Measurements from ENCODE around the gene KDM1A. TPM values are rescaled to one million over a fixed set of nuclear protein-coding genes. Genes with fewer than 3 reads are reported as not detected.

The KDM1A gene
- total RNA-seq, 4 donors from 2014 or later = 18.7 to 41.4 (median 29.3) TPM

DNA sequence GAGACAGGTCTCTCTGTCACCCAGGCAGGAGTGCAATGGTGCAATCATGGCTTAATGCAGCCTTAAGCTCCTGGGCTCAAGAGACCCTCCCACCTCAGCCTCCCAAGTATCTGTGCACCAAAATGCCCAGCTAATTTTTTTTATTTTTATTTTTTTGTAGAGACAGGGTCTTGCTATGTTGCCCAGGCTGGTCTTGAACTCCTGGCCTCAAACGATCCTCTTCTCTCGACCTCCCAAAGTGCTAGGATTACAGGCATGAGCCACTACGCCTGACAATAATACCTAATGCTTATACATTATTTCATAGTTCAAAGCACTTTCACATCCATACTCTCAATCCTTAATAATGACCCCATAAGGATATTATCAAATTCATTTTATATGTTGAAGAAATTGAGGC is 101.1 kb downstream of the KDM1A start:
- Histone ChIP-seq H3K27me3 (no peaks in the 10 kb centered on the region), H3K4me3 (no peak overlapping the region), H3K9me3 (no peaks in the 10 kb centered on the region), H3K4me1 (peaks cover 22 to 88% (median 56%) of the 10 kb centered on the region in 4 donors), H3K36me3 (no peaks in the 10 kb centered on the region), H3K27ac (peak overlapping the region in 3 of 4 donors; percentile 56 to 72 (median 67))
- TF ChIP-seq POLR2AphosphoS5 (IDR thresholded peaks at IDR 0.05) (no peak), POLR2A (IDR thresholded peaks at IDR 0.05) (no peak)
- no peak for DNase-seq
- in situ Hi-C loops (cut with MboI; ENCODE audit: low pct_ligation_motif_present in 1 of 4, low pct_unique_long_range_greater_than_20kb in 1 of 4, low sequenced_read_pairs in 3 of 4) = no loop called here
- intact Hi-C loops (cut with DNase I; ENCODE audit: low total_unique reads) = no loop called here
- WGBS, 2 donors (ENCODE audit: low coverage in 1 of 2) = 92 to 93% methylated on average over 3 of the region's 3 CpGs

DNA sequence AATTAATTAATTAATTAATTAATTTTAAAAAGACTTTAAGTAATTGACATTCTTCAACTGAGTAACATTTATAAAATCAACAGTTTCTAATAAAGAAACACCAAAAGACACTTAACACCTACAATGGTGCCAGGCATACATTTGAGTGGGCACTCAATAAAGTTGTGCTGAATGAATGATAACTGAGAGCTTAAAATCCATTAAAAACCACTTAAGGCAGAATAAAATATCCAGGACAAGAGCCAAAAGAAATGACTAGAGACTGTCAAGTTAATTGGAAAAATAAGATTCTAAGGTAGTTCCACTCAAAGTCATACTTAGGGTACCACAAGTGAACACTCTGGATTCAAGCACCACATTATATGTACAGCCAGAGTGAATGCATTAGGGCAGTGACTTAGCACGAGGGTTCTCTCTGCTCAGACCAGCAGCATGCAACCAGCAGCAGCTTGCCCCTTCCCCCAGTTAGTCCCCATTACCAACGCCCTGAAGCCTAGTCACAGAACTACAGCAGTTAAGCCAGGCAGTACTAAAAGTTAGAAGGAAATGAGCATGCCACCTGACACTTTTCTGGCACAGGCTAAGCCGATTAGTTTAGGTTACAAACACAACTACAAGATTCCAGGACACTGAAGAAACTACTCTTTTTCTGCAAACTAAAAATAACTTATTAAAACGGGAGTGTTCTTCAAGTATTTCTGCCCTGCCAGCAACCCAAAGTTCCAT is 102.9 kb downstream of the KDM1A start:
- no peaks in the 10 kb centered on the region for H3K9me3 ChIP-seq
- peaks cover 22 to 78% (median 56%) of the 10 kb centered on the region in 4 donors for H3K4me1 ChIP-seq
- intact Hi-C loops (cut with DNase I; ENCODE audit: low total_unique reads) = no loop called here
- no peaks in the 10 kb centered on the region for H3K36me3 ChIP-seq
- 0 to 11% methylated on average over 1 to 4 of the region's 4 CpGs for WGBS, 2 donors (ENCODE audit: low coverage in 1 of 2)
- TF ChIP-seq POLR2A (IDR thresholded peaks at IDR 0.05) = no peak
- TF ChIP-seq EP300 (IDR thresholded peaks at IDR 0.05; ENCODE audit: low read depth) = no peak
- peak in 1 of 3 donors; percentile 22 for TF ChIP-seq POLR2AphosphoS5 (IDR thresholded peaks at IDR 0.05)
- TF ChIP-seq, protein P1, sequence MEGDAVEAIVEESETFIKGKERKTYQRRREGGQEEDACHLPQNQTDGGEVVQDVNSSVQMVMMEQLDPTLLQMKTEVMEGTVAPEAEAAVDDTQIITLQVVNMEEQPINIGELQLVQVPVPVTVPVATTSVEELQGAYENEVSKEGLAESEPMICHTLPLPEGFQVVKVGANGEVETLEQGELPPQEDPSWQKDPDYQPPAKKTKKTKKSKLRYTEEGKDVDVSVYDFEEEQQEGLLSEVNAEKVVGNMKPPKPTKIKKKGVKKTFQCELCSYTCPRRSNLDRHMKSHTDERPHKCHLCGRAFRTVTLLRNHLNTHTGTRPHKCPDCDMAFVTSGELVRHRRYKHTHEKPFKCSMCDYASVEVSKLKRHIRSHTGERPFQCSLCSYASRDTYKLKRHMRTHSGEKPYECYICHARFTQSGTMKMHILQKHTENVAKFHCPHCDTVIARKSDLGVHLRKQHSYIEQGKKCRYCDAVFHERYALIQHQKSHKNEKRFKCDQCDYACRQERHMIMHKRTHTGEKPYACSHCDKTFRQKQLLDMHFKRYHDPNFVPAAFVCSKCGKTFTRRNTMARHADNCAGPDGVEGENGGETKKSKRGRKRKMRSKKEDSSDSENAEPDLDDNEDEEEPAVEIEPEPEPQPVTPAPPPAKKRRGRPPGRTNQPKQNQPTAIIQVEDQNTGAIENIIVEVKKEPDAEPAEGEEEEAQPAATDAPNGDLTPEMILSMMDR (IDR thresholded peaks at IDR 0.05) = no peak
- peak; percentile 68 for DNase-seq
- in situ Hi-C loops (cut with MboI; ENCODE audit: low pct_ligation_motif_present in 1 of 4, low pct_unique_long_range_greater_than_20kb in 1 of 4, low sequenced_read_pairs in 3 of 4) = no loop called here
- no peak overlapping the region for H3K4me3 ChIP-seq
- H3K27ac ChIP-seq = peak overlapping the region; percentile 56 to 73 (median 61)
- H3K27me3 ChIP-seq = no peaks in the 10 kb centered on the region

DNA sequence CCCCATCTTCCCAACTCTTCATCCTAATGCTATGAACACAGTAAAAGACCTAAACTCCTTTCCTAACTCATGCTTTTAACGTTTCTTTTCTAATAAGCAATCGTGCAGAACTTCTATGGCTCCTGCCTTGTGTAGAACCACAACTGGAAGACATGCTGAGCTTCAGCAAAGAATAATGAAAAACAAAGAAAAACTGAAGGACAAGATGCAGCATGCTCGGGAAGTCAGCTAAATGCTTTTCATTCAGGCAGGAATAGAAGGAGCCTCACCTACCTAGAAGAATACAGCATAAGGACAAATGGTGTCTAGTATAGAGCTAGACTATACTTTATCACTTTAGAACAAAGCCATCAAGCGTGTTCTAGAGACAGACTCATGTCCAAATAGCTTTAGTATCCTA is 103.5 kb downstream of the KDM1A start:
- H3K9me3 ChIP-seq = no peaks in the 10 kb centered on the region
- H3K4me1 ChIP-seq = peaks cover 22 to 72% (median 57%) of the 10 kb centered on the region in 4 donors
- H3K27me3 ChIP-seq = no peaks in the 10 kb centered on the region
- H3K27ac ChIP-seq = peak overlapping the region; percentile 56 to 73 (median 61)
- WGBS, 2 donors (ENCODE audit: low coverage in 1 of 2) = 29 to 43% methylated on average over 4 of the region's 4 CpGs
- in situ Hi-C loops (cut with MboI; ENCODE audit: low pct_ligation_motif_present in 1 of 4, low pct_unique_long_range_greater_than_20kb in 1 of 4, low sequenced_read_pairs in 3 of 4) (no loop called here), intact Hi-C loops (cut with DNase I; ENCODE audit: low total_unique reads) (no loop called here)
- TF ChIP-seq, protein P1 (IDR thresholded peaks at IDR 0.05) = no peak
- no peak for TF ChIP-seq POLR2A (IDR thresholded peaks at IDR 0.05)
- TF ChIP-seq POLR2AphosphoS5 (IDR thresholded peaks at IDR 0.05) = no peak
- no peak for TF ChIP-seq EP300 (IDR thresholded peaks at IDR 0.05; ENCODE audit: low read depth)
- H3K36me3 ChIP-seq = no peaks in the 10 kb centered on the region
- no peak for DNase-seq
- H3K4me3 ChIP-seq = no peak overlapping the region

DNA sequence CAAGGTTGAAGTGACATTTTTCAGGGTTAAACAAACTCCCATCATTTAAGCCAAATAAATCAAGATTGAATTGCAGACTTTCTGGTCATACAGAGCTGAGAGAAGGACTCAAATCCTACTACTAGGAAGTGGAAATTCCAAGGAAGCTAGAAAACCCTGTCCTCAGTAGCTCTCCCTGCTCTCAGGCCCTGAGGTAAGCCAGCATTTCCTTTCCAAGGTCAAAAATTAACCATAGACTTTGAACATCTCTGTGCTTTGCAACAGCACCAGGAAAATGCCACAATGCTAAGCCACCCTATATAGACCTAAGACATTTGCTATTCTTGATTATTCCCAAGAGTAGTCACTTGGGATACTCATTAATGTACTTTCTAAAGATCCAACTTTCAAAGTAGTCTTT is 104.3 kb downstream of the KDM1A start:
- no peaks in the 10 kb centered on the region for H3K9me3 ChIP-seq
- DNase-seq = no peak
- H3K27ac ChIP-seq = peak overlapping the region; percentile 56 to 73 (median 61)
- H3K27me3 ChIP-seq = no peaks in the 10 kb centered on the region
- TF ChIP-seq, protein P1 (IDR thresholded peaks at IDR 0.05) = no peak
- TF ChIP-seq EP300 (IDR thresholded peaks at IDR 0.05; ENCODE audit: low read depth) = no peak
- no peak for TF ChIP-seq POLR2AphosphoS5 (IDR thresholded peaks at IDR 0.05)
- no peak for TF ChIP-seq POLR2A (IDR thresholded peaks at IDR 0.05)
- H3K4me1 ChIP-seq = peaks cover 22 to 65% (median 53%) of the 10 kb centered on the region in 4 donors
- intact Hi-C loops (cut with DNase I; ENCODE audit: low total_unique reads) (no loop called here), in situ Hi-C loops (cut with MboI; ENCODE audit: low pct_ligation_motif_present in 1 of 4, low pct_unique_long_range_greater_than_20kb in 1 of 4, low sequenced_read_pairs in 3 of 4) (no loop called here)
- no peaks in the 10 kb centered on the region for H3K36me3 ChIP-seq
- no peak overlapping the region for H3K4me3 ChIP-seq

Measured in transverse colon (tissue), 4 donors.